NCI-H2227 treated with DMSO at 0.1 percent for 48 hours (cell line): ENCODE data around the gene STPG1.

ENCODE experiments used
- DNase-seq: peaks from one replicate; lab custom pipeline; 2025; lab: John Stamatoyannopoulos, UW

Gene STPG1

GRCh38 chr1:24317956-24318614 lies 95.5 kb downstream of the STPG1 start:
- DNase-seq, result no peak

GRCh38 chr1:24317081-24317480 lies 96.5 kb downstream of the STPG1 start:
- DNase-seq, result no peak

GRCh38 chr1:24316645-24317044 lies 96.9 kb downstream of the STPG1 start:
- DNase-seq, result no peak

GRCh38 chr1:24315391-24315790 lies 98.2 kb downstream of the STPG1 start:
- DNase-seq, result no peak

- no peak for DNase-seq
Measured at GRCh38 chr1:24311741-24312140, 101.8 kb downstream of the STPG1 start.

- no peak for DNase-seq
Measured at GRCh38 chr1:24311234-24311633, 102.3 kb downstream of the STPG1 start.

- no peak for DNase-seq
Measured at GRCh38 chr1:24309762-24310485, 103.7 kb downstream of the STPG1 start.

GRCh38 chr1:24308365-24309015 lies 105.1 kb downstream of the STPG1 start:
- no peak for DNase-seq
